D721Med (cell line): ENCODE data around the gene CD96.
A peak's percentile ranks its signal among the peaks of the same experiment; 100 is the strongest.

Experiments used
- DNase-seq: peaks from one replicate; pipeline ENCODE4 v3.0.0; 2011; ENCODE audit warnings: low spot score; ENCODE audit not compliant: insufficient read length
- FAIRE-seq: peaks from 2 replicates; lab custom pipeline; 2011; peaks lifted over from hg19 to GRCh38; lab: Jason Lieb, UNC
- TF ChIP-seq, protein P1 (sequence below): IDR thresholded peaks from 2 replicates; pipeline ENCODE4 v1.5.1; 2012; ENCODE audit warnings: mild to moderate bottlenecking, control low read depth; ENCODE audit not compliant: insufficient read depth; ENCODE audit errors: missing control alignments

Gene CD96

DNA sequence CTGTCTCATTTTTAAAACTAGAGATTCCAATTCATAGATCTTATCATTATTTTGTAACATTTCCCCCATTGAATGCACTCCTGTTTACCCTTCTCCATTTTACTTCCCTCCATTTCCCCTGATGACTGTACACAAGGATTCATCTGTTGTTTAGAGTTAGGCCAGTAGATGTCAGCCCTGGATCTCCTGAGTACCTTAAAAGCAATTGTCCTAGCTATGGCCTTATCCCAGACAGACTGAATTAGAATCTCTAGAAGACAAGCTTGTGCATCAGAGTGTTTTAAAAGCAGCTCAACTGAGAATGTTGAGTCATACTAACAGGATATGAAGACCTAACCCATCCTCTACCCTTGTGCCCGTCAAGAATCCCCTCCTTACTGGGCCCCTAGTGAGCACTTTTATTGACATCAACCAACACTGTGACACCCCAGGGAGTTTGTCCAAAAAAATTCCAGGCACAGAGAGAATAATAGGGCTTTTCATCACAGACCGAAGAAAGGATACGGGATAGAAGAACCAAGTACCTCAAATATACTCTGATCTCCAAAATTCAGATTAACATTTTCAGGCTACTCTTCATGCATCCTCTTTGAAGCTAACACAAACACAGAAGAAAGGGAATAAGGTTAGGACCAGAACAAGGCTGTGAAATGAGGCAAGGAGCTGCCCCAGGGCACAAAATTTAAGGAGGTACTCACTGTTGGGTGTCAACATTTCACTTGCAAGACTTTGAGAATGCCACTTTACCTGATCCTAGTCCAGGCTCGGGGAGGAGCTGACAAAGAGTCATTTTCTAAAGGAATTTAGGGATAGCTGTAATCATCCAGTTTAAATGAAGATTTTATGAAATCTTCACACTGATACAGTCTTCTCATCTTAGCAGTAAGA is 36.0 kb downstream of the CD96 start:
- TF ChIP-seq, protein P1, sequence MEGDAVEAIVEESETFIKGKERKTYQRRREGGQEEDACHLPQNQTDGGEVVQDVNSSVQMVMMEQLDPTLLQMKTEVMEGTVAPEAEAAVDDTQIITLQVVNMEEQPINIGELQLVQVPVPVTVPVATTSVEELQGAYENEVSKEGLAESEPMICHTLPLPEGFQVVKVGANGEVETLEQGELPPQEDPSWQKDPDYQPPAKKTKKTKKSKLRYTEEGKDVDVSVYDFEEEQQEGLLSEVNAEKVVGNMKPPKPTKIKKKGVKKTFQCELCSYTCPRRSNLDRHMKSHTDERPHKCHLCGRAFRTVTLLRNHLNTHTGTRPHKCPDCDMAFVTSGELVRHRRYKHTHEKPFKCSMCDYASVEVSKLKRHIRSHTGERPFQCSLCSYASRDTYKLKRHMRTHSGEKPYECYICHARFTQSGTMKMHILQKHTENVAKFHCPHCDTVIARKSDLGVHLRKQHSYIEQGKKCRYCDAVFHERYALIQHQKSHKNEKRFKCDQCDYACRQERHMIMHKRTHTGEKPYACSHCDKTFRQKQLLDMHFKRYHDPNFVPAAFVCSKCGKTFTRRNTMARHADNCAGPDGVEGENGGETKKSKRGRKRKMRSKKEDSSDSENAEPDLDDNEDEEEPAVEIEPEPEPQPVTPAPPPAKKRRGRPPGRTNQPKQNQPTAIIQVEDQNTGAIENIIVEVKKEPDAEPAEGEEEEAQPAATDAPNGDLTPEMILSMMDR = peak; percentile 36
- DNase-seq (no peak), FAIRE-seq (no peak)

DNA sequence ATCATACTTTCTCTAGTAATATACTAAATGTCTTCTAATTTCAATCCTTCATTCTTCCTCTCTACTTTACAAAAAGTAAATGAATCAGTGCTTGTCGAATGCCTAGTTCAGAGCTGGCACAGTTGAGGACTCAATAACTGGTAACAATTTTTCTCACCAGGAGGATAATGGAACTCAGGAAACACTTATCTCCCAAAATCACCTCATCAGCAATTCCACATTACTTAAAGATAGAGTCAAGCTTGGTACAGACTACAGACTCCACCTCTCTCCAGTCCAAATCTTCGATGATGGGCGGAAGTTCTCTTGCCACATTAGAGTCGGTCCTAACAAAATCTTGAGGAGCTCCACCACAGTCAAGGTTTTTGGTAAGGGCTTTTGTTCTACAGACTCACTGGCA is 36.9 kb downstream of the CD96 start:
- TF ChIP-seq, protein P1 = no peak
- FAIRE-seq (no peak), DNase-seq (no peak)

DNA sequence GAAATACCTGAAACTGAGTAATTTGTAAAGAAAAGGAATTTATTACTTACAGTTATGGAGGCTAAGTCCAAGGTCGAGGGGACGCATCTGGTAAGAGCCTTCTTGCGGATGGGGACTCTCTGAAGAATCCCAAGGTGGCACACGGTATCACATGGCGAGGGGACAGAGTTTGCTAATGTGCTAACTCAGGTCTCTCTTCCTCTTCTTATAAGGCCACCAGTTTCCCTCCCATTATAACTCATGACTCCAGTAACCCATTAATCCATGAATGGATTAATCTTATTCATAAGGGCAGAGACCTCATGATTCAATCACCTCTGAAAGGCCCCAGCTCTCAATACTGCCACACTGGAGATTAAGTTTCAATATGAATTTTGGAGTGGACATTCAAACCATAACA is 37.5 kb downstream of the CD96 start:
- DNase-seq (no peak), FAIRE-seq (no peak)
- TF ChIP-seq, protein P1 = no peak

DNA sequence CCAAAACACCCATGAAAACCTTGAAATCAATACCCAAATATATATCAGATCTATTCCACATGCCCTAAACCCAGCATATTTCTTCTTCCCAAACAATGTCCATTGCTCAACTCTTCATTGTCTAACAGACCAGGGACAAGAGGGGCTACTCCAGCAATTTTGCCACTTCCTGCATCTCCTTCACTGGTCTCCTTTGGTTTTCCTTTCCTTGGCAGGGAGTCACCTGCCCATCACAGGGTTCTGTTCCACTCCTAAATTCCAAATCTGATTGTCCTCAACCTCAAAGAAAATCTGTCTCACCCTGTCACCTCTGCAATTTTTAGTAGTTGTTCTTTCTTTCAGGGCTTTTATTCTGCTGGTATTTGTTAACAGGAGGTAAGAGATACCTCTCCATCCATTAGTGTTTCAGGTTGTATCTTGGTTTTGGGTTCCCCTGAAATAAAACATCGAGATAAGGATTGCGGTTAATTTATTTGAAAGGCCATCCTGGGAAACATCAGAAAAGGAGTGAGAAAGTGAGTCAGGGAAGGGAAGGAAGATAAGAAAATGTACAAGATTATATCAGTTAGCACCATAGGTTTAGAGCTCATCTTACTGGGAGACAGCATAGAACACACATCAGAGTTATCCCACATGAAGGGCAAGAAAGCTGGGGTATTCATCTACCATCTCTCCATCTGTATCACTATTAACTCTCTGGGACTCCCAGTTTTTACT is 39.6 kb downstream of the CD96 start:
- no peak for DNase-seq
- TF ChIP-seq, protein P1 = no peak
- no peak for FAIRE-seq

DNA sequence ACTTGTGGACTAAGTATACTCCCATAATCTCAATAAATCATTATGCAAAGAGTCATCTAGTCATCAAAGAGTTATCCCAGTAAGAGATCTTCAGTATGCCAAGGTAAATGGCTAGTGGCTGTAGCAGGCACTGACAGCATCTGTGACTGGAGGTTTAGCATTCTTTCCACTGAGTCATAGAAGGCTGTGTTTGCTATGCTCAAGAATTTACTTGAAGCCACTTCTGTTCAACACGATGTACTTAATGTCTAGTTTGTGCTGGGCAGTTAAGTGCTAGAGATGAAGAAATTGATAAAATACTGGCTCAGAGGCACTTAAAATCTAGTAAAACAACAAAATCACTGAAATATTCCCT is 40.1 kb downstream of the CD96 start:
- DNase-seq = no peak

DNA sequence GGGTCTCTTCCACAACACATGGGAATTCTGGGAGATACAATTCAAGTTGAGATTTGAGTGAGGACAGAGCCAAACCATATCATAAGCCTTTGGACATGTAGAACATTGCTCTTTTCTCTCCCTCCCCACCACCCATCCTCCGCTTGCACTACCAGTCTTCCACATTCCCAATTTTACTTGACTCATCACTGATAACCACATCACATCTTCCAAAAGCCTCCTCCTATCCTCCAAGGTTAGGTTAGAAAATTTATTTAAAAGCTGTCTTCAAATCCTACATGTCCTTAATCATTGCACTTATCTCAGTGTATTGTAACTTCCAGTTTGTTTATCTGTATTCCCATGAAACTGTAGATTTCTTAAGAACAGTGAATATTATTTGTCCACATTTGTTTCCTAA is 42.7 kb downstream of the CD96 start:
- TF ChIP-seq, protein P1 = no peak
- DNase-seq (no peak), FAIRE-seq (no peak)

More for the DNA sequence above, 40.1 kb downstream of the CD96 start:
- FAIRE-seq = no peak
- TF ChIP-seq, protein P1 = no peak
